Pancreas (tissue), 10 donors: ENCODE results near the gene PRR18. TPM values are rescaled to one million over a fixed set of nuclear protein-coding genes. Genes with fewer than 3 reads are reported as not detected.

Source experiments
- ATAC-seq, 4 donors: fragments of 200-7000 bp; cut with Tn5 transposase; one replicate each; pipeline versions ENCODE4 v1.8.0 to v1.9.1; 2020; ENCODE audit warnings: mild to moderate bottlenecking in 4 of 4, moderate library complexity in 4 of 4
- DNase-seq, 6 donors: peaks; one replicate each; pipeline ENCODE4 v3.0.0-alpha.2; 2020
- FAIRE-seq: peaks from 2 replicates; lab custom pipeline; 2012; peaks lifted over from hg19 to GRCh38; lab: Jason Lieb, UNC
- H3K27ac ChIP-seq, 4 donors: fragments of 200-600 bp; sonication (generic); 1 replicate in 3 of 4; 2 replicates in 1 of 4; pipeline versions ENCODE4 v1.5.0 to v1.8.0; 2020
- H3K27me3 ChIP-seq, 4 donors: fragments of 200-600 bp; one replicate each; pipeline ENCODE4 v1.8.0; 2021
- H3K36me3 ChIP-seq, 3 donors: fragments of 200-600 bp; sonication (generic) in 1 of 3; one replicate each; pipeline versions ENCODE4 v1.5.0 to v1.8.0; 2020 to 2021
- H3K4me1 ChIP-seq, 3 donors: fragments of 200-600 bp; one replicate each; pipeline ENCODE4 v1.8.0; 2021
- H3K4me3 ChIP-seq, 4 donors: fragments of 200-600 bp; sonication (generic) in 2 of 4; one replicate each; pipeline versions ENCODE4 v1.5.0 to v1.8.0; 2020 to 2021
- H3K9me3 ChIP-seq, 4 donors: fragments of 200-600 bp; one replicate each; pipeline ENCODE4 v1.8.0; 2021
- WGBS, 2 donors: extraction: QIAGEN DNeasy Blood & Tissue Kit; methylation state at CpG; one replicate each; pipeline ENCODE4 v1.1.7; 2013; 5-methylcytosine and 5-hydroxymethylcytosine counted together
- intact Hi-C, 3 donors: fragments of 100-400 bp; cut with DNase I; formaldehyde crosslinking; loops; one replicate each; pipeline versions ENCODE4 v1.11.1 to v1.14.2; 2022
- polyA plus RNA-seq, 2 donors: library from polyadenylated mRNA; stranded (reverse); fragments of 200-250 nt; gene quantifications; one replicate each; pipeline ENCODE4 v1.2.3, GENCODE V29; 2013
- total RNA-seq, 6 donors: library from RNA; stranded (reverse); fragmentation: NEBNext Ultra II Directional in 4 of 6; extraction: Animal tissue kit (Norgen Biotek cat#: 25700) in 4 of 6; gene quantifications; one replicate each; pipeline versions ENCODE4 v1.2.1 to v1.2.4, GENCODE V29; 2021 to 2023
- TF ChIP-seq, protein P1 (sequence below), 4 donors: fragments of 200-600 bp; sonication (generic) in 3 of 4; IDR thresholded peaks; one replicate each; pipeline versions ENCODE4 v1.5.0 to v1.8.0; 2021; ENCODE audit warnings: antibody characterized with exemption in 4 of 4
- donor health status: healthy with polysubstance abuse.
- donor health status: DM: no; HTN: no; CAD: no; lungs with moderate emphysema.
- donor health status: DM: no; HTN: no; CAD: no.
- donor health status: control.
- donor health status: control.
- donor health status: Bipolar disorder and iron deficiency.
- donor health status: DM: yes; HTN: yes; CAD: no.
- donor health status: DM: no; HTN: no; CAD: no.
- donor health status: DM: no; HTN: no; CAD: no.
- donor health status: DM: yes; HTN: yes; CAD: no.

The PRR18 gene
- total and polyA plus RNA-seq, 8 donors, result 0.06 to 0.61 (median 0.34) TPM

DNA sequence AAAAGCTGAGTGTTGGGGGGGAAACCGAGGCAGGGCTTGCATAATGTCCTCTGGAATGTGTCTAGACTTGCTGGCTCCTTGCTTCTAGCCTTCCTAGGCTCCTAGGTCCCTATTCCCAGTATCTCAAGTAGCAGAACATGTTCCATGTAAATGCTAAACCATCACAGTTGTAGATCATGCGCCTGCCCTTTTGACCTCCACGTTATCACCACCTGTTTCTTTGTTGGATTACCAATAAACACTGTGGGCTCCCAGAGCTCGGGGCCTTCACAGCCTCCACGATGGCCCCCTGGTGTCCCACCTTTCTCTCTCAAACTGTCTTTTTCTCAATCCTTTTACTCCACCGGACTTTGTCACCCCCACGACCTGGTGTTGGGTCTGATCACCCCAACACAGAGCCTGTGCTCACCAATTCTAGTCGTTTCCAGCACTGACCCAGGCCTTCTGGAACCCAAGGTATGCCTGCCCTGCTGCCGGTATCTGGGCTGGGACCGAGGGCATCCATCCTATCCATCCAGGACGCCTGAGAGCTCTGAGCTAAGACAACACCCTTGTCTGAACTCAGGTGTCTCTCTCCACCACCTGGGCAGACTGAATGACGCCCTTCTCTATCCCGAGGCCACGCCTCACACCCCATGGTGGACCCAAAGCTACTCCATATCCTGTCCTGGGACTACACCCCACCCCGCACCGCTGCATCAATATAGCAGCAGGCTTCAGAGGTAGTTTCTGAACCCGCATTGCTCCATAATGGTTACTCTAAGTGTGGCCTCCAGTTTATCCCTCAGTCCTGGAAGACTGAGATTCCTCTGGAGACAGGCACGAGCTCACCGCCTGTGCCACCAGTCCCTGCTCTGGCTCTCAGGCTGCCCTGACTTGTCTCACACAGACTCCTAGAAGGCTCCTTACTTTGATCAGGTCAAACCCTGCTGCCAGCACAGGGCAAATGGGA is 9.3 kb upstream of the PRR18 start:
- no peak for FAIRE-seq
- no peak for DNase-seq
- WGBS, 2 donors, result 84 to 86% methylated on average over 19 of the region's 19 CpGs
- no peaks in the 10 kb centered on the region for H3K27me3 ChIP-seq
- TF ChIP-seq, protein P1, sequence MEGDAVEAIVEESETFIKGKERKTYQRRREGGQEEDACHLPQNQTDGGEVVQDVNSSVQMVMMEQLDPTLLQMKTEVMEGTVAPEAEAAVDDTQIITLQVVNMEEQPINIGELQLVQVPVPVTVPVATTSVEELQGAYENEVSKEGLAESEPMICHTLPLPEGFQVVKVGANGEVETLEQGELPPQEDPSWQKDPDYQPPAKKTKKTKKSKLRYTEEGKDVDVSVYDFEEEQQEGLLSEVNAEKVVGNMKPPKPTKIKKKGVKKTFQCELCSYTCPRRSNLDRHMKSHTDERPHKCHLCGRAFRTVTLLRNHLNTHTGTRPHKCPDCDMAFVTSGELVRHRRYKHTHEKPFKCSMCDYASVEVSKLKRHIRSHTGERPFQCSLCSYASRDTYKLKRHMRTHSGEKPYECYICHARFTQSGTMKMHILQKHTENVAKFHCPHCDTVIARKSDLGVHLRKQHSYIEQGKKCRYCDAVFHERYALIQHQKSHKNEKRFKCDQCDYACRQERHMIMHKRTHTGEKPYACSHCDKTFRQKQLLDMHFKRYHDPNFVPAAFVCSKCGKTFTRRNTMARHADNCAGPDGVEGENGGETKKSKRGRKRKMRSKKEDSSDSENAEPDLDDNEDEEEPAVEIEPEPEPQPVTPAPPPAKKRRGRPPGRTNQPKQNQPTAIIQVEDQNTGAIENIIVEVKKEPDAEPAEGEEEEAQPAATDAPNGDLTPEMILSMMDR (IDR thresholded peaks at IDR 0.05), result no peak
- peak in 1 of 4 donors; percentile 15 for ATAC-seq
- no peak overlapping the region for H3K27ac ChIP-seq
- H3K4me3 ChIP-seq, result no peak overlapping the region
- H3K9me3 ChIP-seq, result no peaks in the 10 kb centered on the region
- H3K36me3 ChIP-seq, result peaks cover 0 to 4% (median 0%) of the 10 kb centered on the region in 3 donors
- no peaks in the 10 kb centered on the region for H3K4me1 ChIP-seq
- intact Hi-C loops, result loop anchor here in 1 of 3 donors (5.0 kb wide), 1 partner anchor 80 kb away; no protein-coding TSS in a partner anchor

DNA sequence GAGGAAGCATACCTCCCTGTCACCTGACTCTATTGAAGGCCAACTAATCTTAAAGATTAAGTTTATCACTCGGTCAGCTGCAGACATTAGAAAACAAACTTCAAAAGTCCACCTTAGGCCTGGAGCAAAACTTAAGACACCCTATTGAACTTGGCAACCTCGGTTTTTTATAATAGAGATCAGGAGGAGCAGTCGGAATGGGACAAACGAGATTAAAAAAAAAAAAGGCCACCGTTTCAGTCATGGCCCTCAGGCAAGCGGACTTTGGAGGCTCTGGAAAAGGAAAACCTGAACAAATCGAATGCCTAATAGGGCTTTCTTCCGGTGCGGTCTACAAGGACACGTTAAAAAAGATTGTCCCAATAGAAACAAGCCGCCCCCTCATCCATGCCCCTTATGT is 7.2 kb upstream of the PRR18 start:
- TF ChIP-seq, protein P1 (IDR thresholded peaks at IDR 0.05), result no peak
- intact Hi-C loops, result loop anchor here in 1 of 3 donors (5.0 kb wide), 1 partner anchor 82 kb away; no protein-coding TSS in a partner anchor
- H3K4me3 ChIP-seq, result no peak overlapping the region
- no peaks in the 10 kb centered on the region for H3K27me3 ChIP-seq
- no peak overlapping the region for H3K27ac ChIP-seq
- WGBS, 2 donors, result 47 to 56% methylated on average over 11 of the region's 11 CpGs
- no peaks in the 10 kb centered on the region for H3K9me3 ChIP-seq
- no peaks in the 10 kb centered on the region for H3K36me3 ChIP-seq
- ATAC-seq, result no peak
- no peak for FAIRE-seq
- no peak for DNase-seq
- no peaks in the 10 kb centered on the region for H3K4me1 ChIP-seq

DNA sequence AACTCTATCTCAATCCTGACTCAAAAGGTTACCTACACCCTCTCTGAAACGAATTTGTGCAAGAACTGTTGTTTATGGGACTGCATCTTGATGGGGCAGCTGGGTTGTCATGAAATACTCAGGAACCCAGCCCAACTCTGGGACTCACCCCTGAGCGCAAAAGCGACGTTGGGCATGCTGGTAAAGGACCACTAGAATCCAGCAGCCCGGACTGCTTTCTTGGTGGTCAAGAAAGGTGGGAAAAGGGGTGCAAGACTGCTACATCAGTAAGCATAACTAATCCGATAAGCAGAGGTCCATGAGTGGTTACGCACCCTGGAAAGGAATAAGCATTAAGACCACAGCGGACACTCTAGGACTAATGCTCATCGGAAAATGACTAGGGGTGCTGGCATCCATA is 6.3 kb upstream of the PRR18 start:
- no peak for ATAC-seq
- no peak for DNase-seq
- H3K27ac ChIP-seq, result no peak overlapping the region
- 80 to 81% methylated on average over 9 of the region's 9 CpGs for whole genome bisulfite sequencing, 2 donors
- H3K27me3 ChIP-seq, result no peaks in the 10 kb centered on the region
- H3K4me1 ChIP-seq, result no peaks in the 10 kb centered on the region
- no peak for FAIRE-seq
- H3K9me3 ChIP-seq, result no peaks in the 10 kb centered on the region
- intact Hi-C loops, result no loop called here
- H3K36me3 ChIP-seq, result no peaks in the 10 kb centered on the region
- TF ChIP-seq, protein P1 (IDR thresholded peaks at IDR 0.05), result no peak
- no peak overlapping the region for H3K4me3 ChIP-seq

DNA sequence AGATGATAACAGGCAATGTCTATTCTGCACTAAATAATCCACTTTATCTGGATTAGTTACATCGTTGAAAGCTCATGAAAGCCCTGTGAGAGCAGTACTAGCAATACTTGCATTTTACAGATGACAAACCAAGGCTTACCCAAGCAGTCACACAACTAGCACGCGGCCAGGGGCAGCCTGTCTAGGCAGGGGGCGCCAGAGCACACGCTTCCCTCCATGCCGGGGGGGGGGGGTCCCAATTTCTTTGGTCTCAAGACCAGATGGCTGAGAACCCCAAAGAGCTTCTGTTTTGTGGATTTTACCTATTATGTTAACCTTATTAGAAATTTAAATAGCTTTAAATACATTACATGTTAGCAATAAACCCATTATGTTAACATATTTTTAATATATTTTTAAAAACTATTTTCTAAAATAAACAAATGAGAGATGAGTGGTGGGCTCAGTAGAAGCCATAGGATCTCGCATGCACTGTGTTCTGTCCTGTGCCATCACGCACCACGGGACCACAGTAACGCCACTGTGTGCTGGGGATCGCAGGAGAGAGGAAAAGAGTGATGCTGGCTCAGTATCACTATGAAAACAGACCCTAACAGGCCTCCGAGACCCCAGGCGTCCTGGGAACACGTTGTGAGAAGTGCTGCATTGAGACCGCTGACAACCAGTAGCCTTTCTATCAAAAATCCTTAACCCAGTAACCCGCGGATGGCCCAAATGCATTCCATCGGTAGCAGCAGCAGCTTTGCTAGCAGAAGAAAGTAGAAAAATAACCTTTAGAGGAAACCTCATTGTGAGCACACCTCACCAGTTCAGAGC is 5.3 kb upstream of the PRR18 start:
- FAIRE-seq (no peak), DNase-seq (peak in 2 of 6 donors; percentile 38 to 69), ATAC-seq (peak in 3 of 4 donors; percentile 79 to 97 (median 85))
- intact Hi-C loops, result no loop called here
- Histone ChIP-seq H3K27ac (no peak overlapping the region), H3K9me3 (no peaks in the 10 kb centered on the region), H3K36me3 (no peaks in the 10 kb centered on the region), H3K4me3 (no peak overlapping the region), H3K4me1 (peaks cover 0 to 2% (median 0%) of the 10 kb centered on the region in 3 donors), H3K27me3 (no peaks in the 10 kb centered on the region)
- WGBS, 2 donors, result 41 to 45% methylated on average over 18 of the region's 18 CpGs
- TF ChIP-seq, protein P1 (IDR thresholded peaks at IDR 0.05), result peak in 2 of 4 donors; percentile 15 to 56
